Astrocyte (in vitro differentiated cells and primary cell): ENCODE results near the gene PIK3R6. TPM values are rescaled to one million over a fixed set of nuclear protein-coding genes. Genes with fewer than 3 reads are reported as not detected.

Source experiments
- DNase-seq: peaks from one replicate; pipeline ENCODE4 v3.0.0-alpha.2; 2010; ENCODE audit warnings: low read depth
- FAIRE-seq: peaks from 2 replicates; lab custom pipeline; 2011; peaks lifted over from hg19 to GRCh38; lab: Jason Lieb, UNC
- H2AFZ ChIP-seq: 2 replicates; pipeline ENCODE4 v1.6.0; 2012; ENCODE audit warnings: low read depth, low read length, inconsistent platforms
- H3K27ac ChIP-seq: 2 replicates; pipeline ENCODE4 v1.5.1; 2011; ENCODE audit warnings: low read depth, low read length, inconsistent platforms
- H3K27me3 ChIP-seq: 2 replicates; pipeline ENCODE4 v1.6.0; 2011; ENCODE audit warnings: low read length, inconsistent platforms; ENCODE audit not compliant: insufficient read depth
- H3K36me3 ChIP-seq: 2 replicates; pipeline ENCODE4 v1.5.1; 2011; ENCODE audit warnings: low read length, inconsistent platforms; ENCODE audit not compliant: insufficient read depth
- H3K4me1 ChIP-seq: 2 replicates; pipeline ENCODE4 v1.5.1; 2011; ENCODE audit warnings: low read length, inconsistent platforms; ENCODE audit not compliant: insufficient read depth
- H3K4me2 ChIP-seq: 2 replicates; pipeline ENCODE4 v1.6.0; 2012; ENCODE audit warnings: low read length, inconsistent platforms
- H3K4me3 ChIP-seq: 2 replicates; pipeline ENCODE4 v1.5.1; 2011; ENCODE audit warnings: low read depth, mild to moderate bottlenecking, low read length, inconsistent platforms; ENCODE audit not compliant: insufficient read depth
- H3K79me2 ChIP-seq: 2 replicates; pipeline ENCODE4 v1.6.0; 2012; ENCODE audit warnings: mild to moderate bottlenecking, low read length, inconsistent platforms; ENCODE audit not compliant: insufficient read depth
- H3K9ac ChIP-seq: 2 replicates; pipeline ENCODE4 v1.6.0; 2012; ENCODE audit warnings: mild to moderate bottlenecking, low read length, inconsistent platforms
- H3K9me3 ChIP-seq: 2 replicates; pipeline ENCODE4 v1.5.1; 2012; ENCODE audit warnings: low read depth, mild to moderate bottlenecking, low read length, inconsistent platforms; ENCODE audit not compliant: insufficient read depth
- H4K20me1 ChIP-seq: 2 replicates; pipeline ENCODE4 v1.6.0; 2012; ENCODE audit warnings: low read length, inconsistent platforms; ENCODE audit not compliant: insufficient read depth
- H3K27ac Mint-ChIP-seq: one replicate; pipeline ENCODE4 v1.8.0; 2021; ENCODE audit warnings: mild to moderate bottlenecking, mixed read lengths; ENCODE audit not compliant: unreplicated experiment
- H3K27me3 Mint-ChIP-seq: one replicate; pipeline ENCODE4 v1.8.0; 2021; ENCODE audit warnings: low read depth, mixed read lengths; ENCODE audit not compliant: unreplicated experiment
- H3K36me3 Mint-ChIP-seq: one replicate; pipeline ENCODE4 v1.8.0; 2021; ENCODE audit warnings: low read depth, mixed read lengths; ENCODE audit not compliant: unreplicated experiment
- H3K4me1 Mint-ChIP-seq: one replicate; pipeline ENCODE4 v1.8.0; 2021; ENCODE audit warnings: low read depth, mixed read lengths; ENCODE audit not compliant: unreplicated experiment
- H3K4me3 Mint-ChIP-seq: one replicate; pipeline ENCODE4 v1.8.0; 2021; ENCODE audit warnings: mild to moderate bottlenecking, moderate library complexity, mixed read lengths; ENCODE audit not compliant: unreplicated experiment
- H3K9me3 Mint-ChIP-seq: one replicate; pipeline ENCODE4 v1.8.0; 2021; ENCODE audit warnings: mild to moderate bottlenecking, mixed read lengths; ENCODE audit not compliant: unreplicated experiment
- EZH2 ChIP-seq: IDR thresholded peaks from 2 replicates; pipeline ENCODE4 v1.6.1; 2012; ENCODE audit warnings: mild to moderate bottlenecking, low read length, inconsistent platforms; ENCODE audit not compliant: insufficient read depth
- total RNA-seq: library from RNA; stranded (reverse); gene quantifications from 2 replicates; pipeline ENCODE4 v1.2.1, GENCODE V29; 2021
- TF ChIP-seq, protein P1 (sequence below): IDR thresholded peaks from 2 replicates; pipeline ENCODE4 v1.5.1; 2011; ENCODE audit warnings: low read depth, mild to moderate bottlenecking, inconsistent platforms, low read length, moderate library complexity; ENCODE audit not compliant: insufficient read depth

Gene PIK3R6
- total RNA-seq, 1 donor from 2014 or later, result not detected

DNA sequence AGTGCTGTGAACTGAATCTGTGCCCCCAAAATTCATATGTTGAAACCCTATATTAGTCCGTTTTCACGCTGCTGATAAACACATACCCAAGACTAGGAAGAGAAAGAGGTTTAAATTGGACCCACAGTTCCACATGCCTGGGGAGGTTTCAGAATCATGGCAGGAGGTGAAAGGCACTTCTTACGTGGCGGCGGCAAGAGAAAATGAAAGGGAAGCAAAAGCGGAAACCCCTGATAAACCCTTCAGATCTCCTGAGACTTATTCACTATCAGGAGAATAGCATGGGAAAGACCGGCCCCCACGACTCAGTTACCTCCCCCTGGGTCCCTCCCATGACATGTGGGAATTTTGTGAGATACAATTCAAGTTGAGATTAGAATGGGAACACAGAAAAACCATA is 105.5 kb downstream of the PIK3R6 start:
- Histone ChIP-seq H4K20me1 (no peaks in the 10 kb centered on the region), H3K4me3 (no peak overlapping the region), H3K79me2 (no peaks in the 10 kb centered on the region), H3K36me3 (no peaks in the 10 kb centered on the region), H3K27ac (no peak overlapping the region), H3K4me2 (no peak overlapping the region), H2AFZ (no peak overlapping the region), H3K9me3 (peaks cover 3% of the 10 kb centered on the region), H3K4me1 (no peaks in the 10 kb centered on the region), H3K9ac (no peak overlapping the region), H3K27me3 (peaks cover 7% of the 10 kb centered on the region)
- no peak for TF ChIP-seq EZH2
- TF ChIP-seq, protein P1, sequence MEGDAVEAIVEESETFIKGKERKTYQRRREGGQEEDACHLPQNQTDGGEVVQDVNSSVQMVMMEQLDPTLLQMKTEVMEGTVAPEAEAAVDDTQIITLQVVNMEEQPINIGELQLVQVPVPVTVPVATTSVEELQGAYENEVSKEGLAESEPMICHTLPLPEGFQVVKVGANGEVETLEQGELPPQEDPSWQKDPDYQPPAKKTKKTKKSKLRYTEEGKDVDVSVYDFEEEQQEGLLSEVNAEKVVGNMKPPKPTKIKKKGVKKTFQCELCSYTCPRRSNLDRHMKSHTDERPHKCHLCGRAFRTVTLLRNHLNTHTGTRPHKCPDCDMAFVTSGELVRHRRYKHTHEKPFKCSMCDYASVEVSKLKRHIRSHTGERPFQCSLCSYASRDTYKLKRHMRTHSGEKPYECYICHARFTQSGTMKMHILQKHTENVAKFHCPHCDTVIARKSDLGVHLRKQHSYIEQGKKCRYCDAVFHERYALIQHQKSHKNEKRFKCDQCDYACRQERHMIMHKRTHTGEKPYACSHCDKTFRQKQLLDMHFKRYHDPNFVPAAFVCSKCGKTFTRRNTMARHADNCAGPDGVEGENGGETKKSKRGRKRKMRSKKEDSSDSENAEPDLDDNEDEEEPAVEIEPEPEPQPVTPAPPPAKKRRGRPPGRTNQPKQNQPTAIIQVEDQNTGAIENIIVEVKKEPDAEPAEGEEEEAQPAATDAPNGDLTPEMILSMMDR, result no peak
- DNase-seq (no peak), FAIRE-seq (no peak)
- H3K27me3 Mint-ChIP-seq, result peaks cover 19% of the 10 kb centered on the region
- no peak overlapping the region for H3K27ac Mint-ChIP-seq
- peaks cover 1% of the 10 kb centered on the region for H3K36me3 Mint-ChIP-seq
- H3K4me3 Mint-ChIP-seq, result no peak overlapping the region
- peaks cover 16% of the 10 kb centered on the region for H3K9me3 Mint-ChIP-seq
- no peaks in the 10 kb centered on the region for H3K4me1 Mint-ChIP-seq

DNA sequence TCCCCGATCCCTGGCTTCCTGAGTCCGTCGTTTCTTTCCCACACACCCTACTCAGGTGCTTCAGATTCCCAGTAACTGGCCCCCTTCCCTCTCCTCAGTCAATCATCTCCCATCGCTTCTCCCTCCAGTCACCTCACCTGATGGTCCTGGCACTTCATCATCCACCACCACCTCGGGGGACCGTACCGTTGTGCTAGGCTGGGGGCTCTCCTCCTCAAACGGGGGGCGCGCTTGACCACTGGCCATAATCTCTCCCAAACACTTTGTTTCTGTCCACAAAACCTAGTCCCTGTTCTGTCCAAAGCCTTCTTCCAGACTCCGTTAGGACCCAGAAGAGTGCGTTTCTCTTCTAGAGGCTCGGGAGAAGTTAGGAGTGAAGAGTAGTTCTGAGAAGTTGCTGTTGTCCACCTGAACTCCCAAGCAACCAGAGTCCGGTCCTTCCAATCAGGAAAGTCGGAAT is 109.3 kb downstream of the PIK3R6 start, which contains the start of gene SPDYE4:
Gene SPDYE4, minus strand, starts transcription at position 410 of the 460 bp plus-strand sequence. Its CDS starts 164 bp downstream, at position 246.
- Histone ChIP-seq H3K4me2 (no peak within 1 kb of the TSS), H2AFZ (no peak within 1 kb of the TSS), H3K27me3 (peaks cover 10% of the 10 kb centered on the region), H3K4me1 (no peaks in the 10 kb centered on the region), H3K36me3 (no peaks in the 10 kb centered on the region), H3K79me2 (no peaks in the 10 kb centered on the region), H3K4me3 (no peak within 1 kb of the TSS), H3K27ac (no peak within 1 kb of the TSS), H4K20me1 (no peaks in the 10 kb centered on the region), H3K9ac (no peak within 1 kb of the TSS), H3K9me3 (peaks cover 3% of the 10 kb centered on the region)
- no peak within 1 kb of the TSS for H3K4me3 Mint-ChIP-seq
- DNase-seq, result no peak
- FAIRE-seq, result no peak
- TF ChIP-seq EZH2, result no peak
- TF ChIP-seq, protein P1, result no peak
- peaks cover 18% of the 10 kb centered on the region for H3K9me3 Mint-ChIP-seq
- peaks cover 37% of the 10 kb centered on the region for H3K27me3 Mint-ChIP-seq
- no peak within 1 kb of the TSS for H3K27ac Mint-ChIP-seq
- no peaks in the 10 kb centered on the region for H3K4me1 Mint-ChIP-seq
- peaks cover 1% of the 10 kb centered on the region for H3K36me3 Mint-ChIP-seq

GRCh38 chr17:8757189-8757588 is 110.3 kb downstream of the PIK3R6 start:
- DNase-seq (no peak), FAIRE-seq (no peak)
- no peaks in the 10 kb centered on the region for H3K4me1 Mint-ChIP-seq
- Histone ChIP-seq H4K20me1 (no peaks in the 10 kb centered on the region), H3K27me3 (peaks cover 10% of the 10 kb centered on the region), H2AFZ (no peak overlapping the region), H3K36me3 (no peaks in the 10 kb centered on the region), H3K9ac (no peak overlapping the region), H3K4me2 (no peak overlapping the region), H3K79me2 (no peaks in the 10 kb centered on the region), H3K4me1 (no peaks in the 10 kb centered on the region), H3K4me3 (no peak overlapping the region), H3K27ac (no peak overlapping the region), H3K9me3 (peaks cover 2% of the 10 kb centered on the region)
- H3K4me3 Mint-ChIP-seq, result no peak overlapping the region
- H3K27me3 Mint-ChIP-seq, result peaks cover 37% of the 10 kb centered on the region
- TF ChIP-seq, protein P1, result no peak
- TF ChIP-seq EZH2, result no peak
- H3K27ac Mint-ChIP-seq, result no peak overlapping the region
- peaks cover 13% of the 10 kb centered on the region for H3K9me3 Mint-ChIP-seq
- H3K36me3 Mint-ChIP-seq, result peaks cover 1% of the 10 kb centered on the region
